GM23248 (cell line): ENCODE results near the gene SBNO2. TPM values are rescaled to one million over a fixed set of nuclear protein-coding genes. Genes with fewer than 3 reads are reported as not detected.

ENCODE experiments used
- DNase-seq: peaks from one replicate; pipeline ENCODE4 v3.0.0-alpha.2; 2015
- H2AFZ ChIP-seq: fragments of 200-600 bp; sonication (generic); 2 replicates; pipeline ENCODE4 v1.6.1; 2016; ENCODE audit warnings: antibody characterized with exemption
- H3F3A ChIP-seq: fragments of 200-600 bp; sonication (generic); 2 replicates; pipeline ENCODE4 v1.6.1; 2016; ENCODE audit warnings: mild to moderate bottlenecking, antibody characterized with exemption, mixed run types; ENCODE audit not compliant: insufficient read depth
- H3K27ac ChIP-seq: fragments of 200-600 bp; sonication (generic); 2 replicates; pipeline ENCODE4 v1.5.1; 2016; ENCODE audit warnings: mild to moderate bottlenecking
- H3K27me3 ChIP-seq: fragments of 200-600 bp; sonication (generic); replicated peaks from 2 replicates; pipeline ENCODE4 v1.6.1; 2016; ENCODE audit warnings: mild to moderate bottlenecking; ENCODE audit not compliant: insufficient read depth
- H3K36me3 ChIP-seq: fragments of 200-600 bp; sonication (generic); 2 replicates; pipeline ENCODE4 v1.6.1; 2016; ENCODE audit warnings: low read depth, mild to moderate bottlenecking
- H3K4me1 ChIP-seq: fragments of 200-600 bp; sonication (generic); 2 replicates; pipeline ENCODE4 v1.6.1; 2016; ENCODE audit warnings: mild to moderate bottlenecking; ENCODE audit not compliant: insufficient read depth
- H3K4me2 ChIP-seq: fragments of 200-600 bp; sonication (generic); one replicate; pipeline ENCODE4 v1.6.1; 2016; ENCODE audit warnings: mild to moderate bottlenecking; ENCODE audit not compliant: unreplicated experiment
- H3K4me3 ChIP-seq: fragments of 200-600 bp; sonication (generic); 2 replicates; pipeline ENCODE4 v1.5.1; 2016; ENCODE audit warnings: mild to moderate bottlenecking
- H3K79me2 ChIP-seq: fragments of 200-600 bp; sonication (generic); 2 replicates; pipeline ENCODE4 v1.6.1; 2016; ENCODE audit warnings: mild to moderate bottlenecking; ENCODE audit not compliant: insufficient read depth
- H3K9ac ChIP-seq: fragments of 200-600 bp; sonication (generic); 2 replicates; pipeline ENCODE4 v1.6.1; 2016; ENCODE audit warnings: mild to moderate bottlenecking
- H3K9me2 ChIP-seq: fragments of 200-600 bp; sonication (generic); 2 replicates; pipeline ENCODE4 v1.6.1; 2016; ENCODE audit warnings: mixed run types, mild to moderate bottlenecking, moderate library complexity; ENCODE audit not compliant: insufficient read depth
- H3K9me3 ChIP-seq: fragments of 200-600 bp; sonication (generic); one replicate; pipeline ENCODE4 v1.6.1; 2017; ENCODE audit warnings: low read depth
- H4K20me1 ChIP-seq: fragments of 200-600 bp; sonication (generic); 2 replicates; pipeline ENCODE4 v1.6.0; 2016; ENCODE audit not compliant: insufficient read depth
- EZH2 ChIP-seq: fragments of 200-600 bp; sonication (generic); IDR thresholded peaks from 2 replicates; pipeline ENCODE4 v1.6.1; 2018; ENCODE audit warnings: antibody characterized with exemption, mild to moderate bottlenecking; ENCODE audit not compliant: insufficient read depth, poor library complexity, severe bottlenecking
- EZH2phosphoT487 ChIP-seq: fragments of 200-600 bp; sonication (generic); IDR thresholded peaks from 2 replicates; pipeline ENCODE4 v1.6.1; 2018; ENCODE audit warnings: antibody characterized with exemption, moderate library complexity, mild to moderate bottlenecking, low read depth; ENCODE audit not compliant: insufficient read depth
- WGBS, 2 experiments: methylation state at CpG; one replicate each; pipeline ENCODE4 v1.1.6; 2015 to 2017; ENCODE audit warnings: low lambda C conversion rate in 2 of 2, low coverage in 1 of 2; ENCODE audit errors: missing lambda C conversion rate in 2 of 2; 5-methylcytosine and 5-hydroxymethylcytosine counted together
- in situ Hi-C: fragments of 300-500 bp; cut with MboI; formaldehyde crosslinking; loops from 2 replicates; pipeline ENCODE4 v1.15.0; 2020
- polyA plus RNA-seq: library from polyadenylated mRNA; unstranded; fragments of >200 nt; fragmentation: Nextera tagmentation; extraction: Ambion mirVana; gene quantifications from 2 replicates; pipeline ENCODE4 v1.2.1, GENCODE V29; 2016
- total RNA-seq: library from RNA; depleted of rRNA; stranded (reverse); fragments of >200 nt; shearing (Covaris generic); gene quantifications from 2 replicates; pipeline ENCODE4 v1.2.3, GENCODE V29; 2014; rRNA removed

Gene SBNO2
- total and polyA plus RNA-seq, 2 experiments from 2014 or later, result 7.5 to 70.4 TPM

- TF ChIP-seq EZH2phosphoT487, result no peak
- TF ChIP-seq EZH2, result no peak
- no peak overlapping the region for H3K4me3 ChIP-seq
- WGBS, 2 experiments, result 92 to 98% methylated on average over 13 to 17 of the region's 17 CpGs
Observed at GRCh38 chr19:1062387-1063029, 111.6 kb downstream of the SBNO2 start.

GRCh38 chr19:1061987-1062386 lies 112.1 kb downstream of the SBNO2 start:
- DNase-seq, result no peak
- no peaks in the 10 kb centered on the region for H3K79me2 ChIP-seq
- H4K20me1 ChIP-seq, result no peaks in the 10 kb centered on the region
- H3K27ac ChIP-seq, result no peak overlapping the region
- no peak overlapping the region for H3K4me2 ChIP-seq
- H3K36me3 ChIP-seq, result no peaks in the 10 kb centered on the region
- 91 to 93% methylated on average over 13 to 20 of the region's 20 CpGs for WGBS, 2 experiments
- H3K27me3 ChIP-seq, result 0 out of 2 replicates have a peak, but pooled peaks cover 6% of the 10 kb centered on the region
- TF ChIP-seq EZH2phosphoT487, result no peak
- no peak for TF ChIP-seq EZH2
- no peak overlapping the region for H3K9ac ChIP-seq
- no peak overlapping the region for H3K4me3 ChIP-seq
- in situ Hi-C loops, result no loop called here
- no peaks in the 10 kb centered on the region for H3K9me3 ChIP-seq
- no peaks in the 10 kb centered on the region for H3F3A ChIP-seq
- H3K9me2 ChIP-seq, result no peaks in the 10 kb centered on the region
- no peaks in the 10 kb centered on the region for H3K4me1 ChIP-seq
- no peak overlapping the region for H2AFZ ChIP-seq

More at GRCh38 chr19:1062387-1063029, 111.6 kb downstream of the SBNO2 start:
- no peaks in the 10 kb centered on the region for H3K9me2 ChIP-seq
- no peak overlapping the region for H2AFZ ChIP-seq
- DNase-seq, result no peak
- H3K4me2 ChIP-seq, result no peak overlapping the region
- no peaks in the 10 kb centered on the region for H3K9me3 ChIP-seq
- H3K27me3 ChIP-seq, result peaks cover 11% of the 10 kb centered on the region; the same call in 1 of the 2 replicates
- no peak overlapping the region for H3K9ac ChIP-seq
- H3K27ac ChIP-seq, result no peak overlapping the region
- in situ Hi-C loops, result no loop called here
- no peaks in the 10 kb centered on the region for H3K36me3 ChIP-seq
- H3F3A ChIP-seq, result no peaks in the 10 kb centered on the region
- H3K4me1 ChIP-seq, result no peaks in the 10 kb centered on the region
- no peaks in the 10 kb centered on the region for H4K20me1 ChIP-seq
- H3K79me2 ChIP-seq, result no peaks in the 10 kb centered on the region

GRCh38 chr19:1060689-1061088 lies 113.4 kb downstream of the SBNO2 start:
- no peak for TF ChIP-seq EZH2
- no peak for TF ChIP-seq EZH2phosphoT487
- Histone ChIP-seq H4K20me1 (no peaks in the 10 kb centered on the region), H3K27me3 (no peaks in the 10 kb centered on the region), H3K27ac (no peak overlapping the region), H3K9ac (no peak overlapping the region), H3K79me2 (no peaks in the 10 kb centered on the region), H2AFZ (no peak overlapping the region), H3F3A (no peaks in the 10 kb centered on the region), H3K4me2 (no peak overlapping the region), H3K9me2 (no peaks in the 10 kb centered on the region), H3K4me3 (no peak overlapping the region), H3K36me3 (no peaks in the 10 kb centered on the region), H3K4me1 (no peaks in the 10 kb centered on the region), H3K9me3 (no peaks in the 10 kb centered on the region)
- in situ Hi-C loops, result no loop called here
- DNase-seq, result no peak
- 82 to 85% methylated on average over 4 to 5 of the region's 5 CpGs for WGBS, 2 experiments

GRCh38 chr19:1058112-1058511 lies 116.0 kb downstream of the SBNO2 start:
- WGBS, 2 experiments, result 85 to 88% methylated on average over 5 of the region's 5 CpGs
- no peaks in the 10 kb centered on the region for H3K9me3 ChIP-seq

More at GRCh38 chr19:1058112-1058511, 116.0 kb downstream of the SBNO2 start:
- H3K9me2 ChIP-seq, result no peaks in the 10 kb centered on the region
- no peaks in the 10 kb centered on the region for H3F3A ChIP-seq
- in situ Hi-C loops, result no loop called here
- no peak overlapping the region for H3K27ac ChIP-seq
- no peak overlapping the region for H3K4me2 ChIP-seq
- H3K79me2 ChIP-seq, result no peaks in the 10 kb centered on the region
- no peak for DNase-seq
- H2AFZ ChIP-seq, result no peak overlapping the region
- no peaks in the 10 kb centered on the region for H4K20me1 ChIP-seq
- H3K4me3 ChIP-seq, result no peak overlapping the region
- H3K9ac ChIP-seq, result no peak overlapping the region
- H3K4me1 ChIP-seq, result no peaks in the 10 kb centered on the region
- no peaks in the 10 kb centered on the region for H3K27me3 ChIP-seq
- TF ChIP-seq EZH2 (no peak), EZH2phosphoT487 (no peak)
- H3K36me3 ChIP-seq, result no peaks in the 10 kb centered on the region

Other genes starting within 250 kb of the SBNO2 start
- gene ARID3A, start 248.2 kb downstream of the SBNO2 start, total RNA-seq, result 6.7 and 8.5 TPM in 2 replicates
- gene ARID3A, start 248.2 kb downstream of the SBNO2 start, polyA plus RNA-seq, result 2.4 and 2.8 TPM in 2 replicates
- 63.5 and 83.4 TPM in 2 replicates for gene WDR18, start 189.9 kb downstream of the SBNO2 start, total RNA-seq
- gene WDR18, start 189.9 kb downstream of the SBNO2 start, polyA plus RNA-seq, result 143 and 157 TPM in 2 replicates
- 0.25 and 0.54 TPM in 2 replicates for gene GRIN3B, start 173.8 kb downstream of the SBNO2 start, total RNA-seq
- gene GRIN3B, start 173.8 kb downstream of the SBNO2 start, polyA plus RNA-seq, result not detected in 2 replicates
- 132 and 169 TPM in 2 replicates for gene TMEM259, start 153.1 kb downstream of the SBNO2 start, total RNA-seq
- 76.7 and 79.7 TPM in 2 replicates for gene TMEM259, start 153.1 kb downstream of the SBNO2 start, polyA plus RNA-seq
- not detected in 2 replicates for gene RNU6-2, start 152.7 kb downstream of the SBNO2 start, total RNA-seq
- gene RNU6-2, start 152.7 kb downstream of the SBNO2 start, polyA plus RNA-seq, result not detected in 2 replicates
- 239 and 244 TPM in 2 replicates for gene CNN2, start 147.7 kb downstream of the SBNO2 start, total RNA-seq
- 400 and 415 TPM in 2 replicates for gene CNN2, start 147.7 kb downstream of the SBNO2 start, polyA plus RNA-seq
- 1.1 and 2.1 TPM in 2 replicates for gene ABCA7, start 134.2 kb downstream of the SBNO2 start, total RNA-seq
- gene ABCA7, start 134.2 kb downstream of the SBNO2 start, polyA plus RNA-seq, result 1.7 and 2.6 TPM in 2 replicates
- gene ARHGAP45, start 107.1 kb downstream of the SBNO2 start, total RNA-seq, result 1.5 and 6.3 TPM in 2 replicates
- gene ARHGAP45, start 107.1 kb downstream of the SBNO2 start, polyA plus RNA-seq, result 3.2 and 3.5 TPM in 2 replicates
- 172 and 233 TPM in 2 replicates for gene POLR2E, start 78.9 kb downstream of the SBNO2 start, total RNA-seq
- gene POLR2E, start 78.9 kb downstream of the SBNO2 start, polyA plus RNA-seq, result 336 and 347 TPM in 2 replicates
- gene GPX4, start 70.3 kb downstream of the SBNO2 start, total RNA-seq, result 298 and 323 TPM in 2 replicates
- gene GPX4, start 70.3 kb downstream of the SBNO2 start, polyA plus RNA-seq, result 601 and 607 TPM in 2 replicates
- gene STK11, start 31.5 kb upstream of the SBNO2 start, total RNA-seq, result 64.1 and 66.5 TPM in 2 replicates
- 4.3 and 4.6 TPM in 2 replicates for gene STK11, start 31.5 kb upstream of the SBNO2 start, polyA plus RNA-seq
- 2.7 and 4.5 TPM in 2 replicates for gene CBARP, start 63.7 kb upstream of the SBNO2 start, total RNA-seq
- 0.29 and 0.41 TPM in 2 replicates for gene CBARP, start 63.7 kb upstream of the SBNO2 start, polyA plus RNA-seq
- gene ATP5F1D, start 67.5 kb upstream of the SBNO2 start, total RNA-seq, result 27.4 and 38.9 TPM in 2 replicates
- gene ATP5F1D, start 67.5 kb upstream of the SBNO2 start, polyA plus RNA-seq, result 287 and 290 TPM in 2 replicates
- gene MIDN, start 74.3 kb upstream of the SBNO2 start, total RNA-seq, result 9.4 and 18.5 TPM in 2 replicates
- 3.1 and 4.0 TPM in 2 replicates for gene MIDN, start 74.3 kb upstream of the SBNO2 start, polyA plus RNA-seq
- gene CIRBP, start 95.1 kb upstream of the SBNO2 start, total RNA-seq, result 239 and 392 TPM in 2 replicates
- gene CIRBP, start 95.1 kb upstream of the SBNO2 start, polyA plus RNA-seq, result 163 and 185 TPM in 2 replicates
- gene FAM174C, start 101.3 kb upstream of the SBNO2 start, total RNA-seq, result 61.5 and 84.5 TPM in 2 replicates
- gene FAM174C, start 101.3 kb upstream of the SBNO2 start, polyA plus RNA-seq, result 67.8 and 81.6 TPM in 2 replicates
- gene EFNA2, start 111.6 kb upstream of the SBNO2 start, total RNA-seq, result not detected in 2 replicates
- not detected in 2 replicates for gene EFNA2, start 111.6 kb upstream of the SBNO2 start, polyA plus RNA-seq
- gene NDUFS7, start 209.6 kb upstream of the SBNO2 start, total RNA-seq, result 64.1 and 67.1 TPM in 2 replicates
- gene NDUFS7, start 209.6 kb upstream of the SBNO2 start, polyA plus RNA-seq, result 173 and 177 TPM in 2 replicates
- 39.8 and 43.7 TPM in 2 replicates for gene GAMT, start 227.3 kb upstream of the SBNO2 start, total RNA-seq
- gene GAMT, start 227.3 kb upstream of the SBNO2 start, polyA plus RNA-seq, result 40.1 and 43.1 TPM in 2 replicates
- gene DAZAP1, start 233.3 kb upstream of the SBNO2 start, total RNA-seq, result 56.6 and 59.4 TPM in 2 replicates
- 11.0 and 12.8 TPM in 2 replicates for gene DAZAP1, start 233.3 kb upstream of the SBNO2 start, polyA plus RNA-seq